ENCODE measurements around the gene SPEM1. TPM values are rescaled to one million over a fixed set of nuclear protein-coding genes. Genes with fewer than 3 reads are reported as not detected.

Gene SPEM1
- total RNA-seq, 1 experiment from 2014 or later, result 0.33 TPM

GRCh38 chr17:7468290-7468689, 48.2 kb downstream of the SPEM1 start:
- no peak overlapping the region for H3T11ph ChIP-seq (ENCODE audit: low read length)

More at GRCh38 chr17:7468290-7468689, 48.2 kb downstream of the SPEM1 start:
- Histone ChIP-seq H2BK15ac (ENCODE audit: low read depth, low read length) (no peak overlapping the region), H3K79me1 (ENCODE audit: insufficient read depth, low read depth, low read length, poor library complexity, severe bottlenecking) (no peaks in the 10 kb centered on the region), H3K4ac (ENCODE audit: low read depth, low read length) (no peak overlapping the region), H3K79me2 (ENCODE audit: insufficient read depth, low read length) (no peaks in the 10 kb centered on the region), H3K23ac (ENCODE audit: insufficient read length, low read depth, low read length) (no peak overlapping the region), H2BK5ac (ENCODE audit: insufficient read length, low read length) (no peak overlapping the region), H3K9ac (ENCODE audit: extremely low read depth, insufficient read length, low read length) (no peak overlapping the region), H4K5ac (ENCODE audit: insufficient read length, low read depth, low read length) (no peak overlapping the region), H3K27ac (ENCODE audit: insufficient read length, low read depth, low read length) (no peak overlapping the region), H2AK5ac (ENCODE audit: insufficient read length, low read length) (no peak overlapping the region), H4K91ac (ENCODE audit: insufficient read length, low read depth, low read length) (no peak overlapping the region), H3K18ac (ENCODE audit: insufficient read length, low read depth, low read length) (no peak overlapping the region), H2BK12ac (ENCODE audit: insufficient read length, low read depth, low read length) (no peak overlapping the region), H3K56ac (ENCODE audit: insufficient read length, low read depth, low read length) (no peak overlapping the region), H3K4me1 (ENCODE audit: insufficient read depth, low read length) (no peaks in the 10 kb centered on the region; the same call in 1 of the 2 replicates), H3K14ac (ENCODE audit: insufficient read depth, low read length) (no peak overlapping the region), H2BK20ac (ENCODE audit: low read depth, low read length, poor library complexity, severe bottlenecking) (no peak overlapping the region), H3K4me2 (ENCODE audit: insufficient read depth, insufficient read length, low read length) (no peak overlapping the region), H4K8ac (replicated peaks; ENCODE audit: insufficient read length, low read depth, low read length) (no peak overlapping the region), H3K23me2 (ENCODE audit: insufficient read length, low read depth, low read length, poor library complexity, severe bottlenecking) (no peaks in the 10 kb centered on the region), H3K9me3 (ENCODE audit: control insufficient read depth, low read depth, low read length) (no peaks in the 10 kb centered on the region), H3K27me3 (ENCODE audit: insufficient read depth, low read length) (no peaks in the 10 kb centered on the region), H2BK120ac (ENCODE audit: low read depth, low read length, poor library complexity, severe bottlenecking) (no peak overlapping the region), H2AFZ (ENCODE audit: low read length) (no peak overlapping the region), H4K20me1 (ENCODE audit: control insufficient read depth, insufficient read depth, insufficient read length) (peaks cover 2% of the 10 kb centered on the region)
- no peak for DNase-seq
- peaks cover 2 to 15% (median 13%) of the 10 kb centered on the region in 3 experiments; a peak in 4 of 7 replicates for H3K36me3 Mint-ChIP-seq (ENCODE audit: insufficient read depth in 1 of 3, low read depth in 3 of 3)
- H3K4me3 Mint-ChIP-seq, result no peak overlapping the region
- H3K27ac Mint-ChIP-seq, result no peak overlapping the region; a peak in 2 of 7 replicates
- no peaks in the 10 kb centered on the region; a peak in 1 of 4 replicates for H3K4me1 Mint-ChIP-seq
- no peaks in the 10 kb centered on the region for H3K27me3 Mint-ChIP-seq (ENCODE audit: low read depth)
- WGBS (ENCODE audit: extremely low coverage, insufficient read length, low lambda C conversion rate), result no CpG with 5 or more reads among the region's 11 CpGs
- H3K9me3 Mint-ChIP-seq, result no peaks in the 10 kb centered on the region
- no peak for TF ChIP-seq CTCF (conservative IDR thresholded peaks at IDR 0.05)
